Retinal pigment epithelial cell (primary cell): ENCODE results near the gene FAM89A.

Source experiments
- DNase-seq: peaks from one replicate; pipeline ENCODE4 v3.0.0-alpha.2; 2010; ENCODE audit warnings: low read depth
- H3K4me3 ChIP-seq: 2 replicates; pipeline ENCODE4 v1.5.1; 2011; ENCODE audit warnings: mild to moderate bottlenecking, low read length, control low read depth, moderate library complexity
- CTCF ChIP-seq: conservative IDR thresholded peaks from 2 replicates; pipeline ENCODE4 v1.5.1; 2011; ENCODE audit warnings: low read depth, low read length, control low read depth, inconsistent platforms

FAM89A gene

GRCh38 chr1:231020816-231021215 is 19.2 kb downstream of the FAM89A start:
- no peak overlapping the region for H3K4me3 ChIP-seq
- DNase-seq: no peak
- TF ChIP-seq CTCF: no peak

- no peak for TF ChIP-seq CTCF
- DNase-seq: no peak
- no peak overlapping the region for H3K4me3 ChIP-seq
Measured at GRCh38 chr1:231020139-231020601, 19.9 kb downstream of the FAM89A start.

- no peak overlapping the region for H3K4me3 ChIP-seq
- no peak for TF ChIP-seq CTCF
- DNase-seq: no peak
Measured at GRCh38 chr1:231019711-231020110, 20.3 kb downstream of the FAM89A start.

GRCh38 chr1:231016966-231017365 is 23.1 kb downstream of the FAM89A start:
- no peak overlapping the region for H3K4me3 ChIP-seq
- no peak for DNase-seq
- no peak for TF ChIP-seq CTCF

GRCh38 chr1:231016234-231016633 is 23.8 kb downstream of the FAM89A start:
- no peak overlapping the region for H3K4me3 ChIP-seq
- DNase-seq: no peak
- no peak for TF ChIP-seq CTCF

- TF ChIP-seq CTCF: no peak
- no peak overlapping the region for H3K4me3 ChIP-seq
- DNase-seq: no peak
Measured at GRCh38 chr1:231013391-231014015, 26.6 kb downstream of the FAM89A start.

GRCh38 chr1:231011963-231012362 is 28.1 kb downstream of the FAM89A start:
- no peak overlapping the region for H3K4me3 ChIP-seq
- TF ChIP-seq CTCF: no peak
- DNase-seq: no peak
